C4-2B (cell line): ENCODE results near the gene PARP4.
"Not testable (repeated sequence)": the region's sequence is repeated elsewhere in the genome, so short reads cannot be mapped to it uniquely, and the experiment has no call there.

Experiments used
- H3K27ac ChIP-seq: fragments of 450-650 bp; 2 replicates; pipeline ENCODE4 v1.5.1; 2017
- CTCF ChIP-seq: fragments of 450-650 bp; conservative IDR thresholded peaks from 2 replicates; pipeline ENCODE4 v1.5.1; 2017; ENCODE audit warnings: mild to moderate bottlenecking
- ZFX ChIP-seq: fragments of 450-650 bp; IDR thresholded peaks from 2 replicates; pipeline ENCODE4 v1.6.1; 2017

The PARP4 gene

GRCh38 chr13:24512197-24512907 lies at the start of gene PARP4:
Gene PARP4, minus strand, starts transcription at chr13:24512778. Its CDS starts 9,002 bp downstream, at chr13:24503776.
- peak within 1 kb of the TSS; percentile 89 for H3K27ac ChIP-seq
- TF ChIP-seq CTCF (no peak), ZFX (peak; percentile 98)

DNA sequence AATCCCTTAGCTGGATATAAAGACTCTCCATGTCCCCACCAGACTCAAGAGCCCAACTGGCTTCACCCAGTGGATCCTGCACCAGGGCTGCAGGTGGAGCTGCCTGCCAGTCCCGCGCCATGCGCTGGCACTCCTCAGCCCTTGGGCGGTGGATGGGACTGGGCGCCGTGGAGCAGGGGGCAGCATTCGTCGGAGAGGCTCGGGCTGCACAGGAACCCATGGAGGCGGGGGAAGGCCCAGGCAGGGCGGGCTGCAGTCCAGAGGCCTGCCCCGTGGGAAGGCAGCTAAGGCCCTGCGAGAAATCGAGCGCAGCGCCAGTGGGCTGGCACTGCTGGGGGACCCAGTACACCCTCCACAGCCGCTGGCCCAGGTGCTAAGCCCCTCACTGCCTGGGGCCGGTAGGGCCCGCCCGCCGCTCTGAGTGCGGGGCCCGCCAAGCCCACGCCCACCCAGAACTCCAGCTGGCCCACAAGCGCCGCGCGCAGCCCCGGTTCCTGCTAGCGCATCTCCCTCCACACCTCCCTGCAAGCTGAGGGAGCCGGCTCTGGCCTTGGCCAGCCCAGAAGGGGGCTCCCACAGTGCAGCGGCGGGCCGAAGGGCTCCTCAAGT lies 48.1 kb upstream of the PARP4 start:
- not testable (repeated sequence) for H3K27ac ChIP-seq

GRCh38 chr13:24559431-24560218 lies 47.0 kb upstream of the PARP4 start:
- not testable (repeated sequence) for H3K27ac ChIP-seq

GRCh38 chr13:24557081-24557480 lies 44.5 kb upstream of the PARP4 start:
- no peak overlapping the region for H3K27ac ChIP-seq
- TF ChIP-seq ZFX (no peak), CTCF (no peak)

- not testable (repeated sequence) for H3K27ac ChIP-seq
These were observed 41.3 kb upstream of the PARP4 start for GRCh38 chr13:24553892-24554291.

GRCh38 chr13:24541476-24542352 lies 29.1 kb upstream of the PARP4 start:
- not testable (repeated sequence) for H3K27ac ChIP-seq

GRCh38 chr13:24541127-24541475 lies 28.5 kb upstream of the PARP4 start:
- TF ChIP-seq ZFX (no peak), CTCF (peak; percentile 11; the same call in 1 of the 2 replicates)
- H3K27ac ChIP-seq, result no peak overlapping the region

DNA sequence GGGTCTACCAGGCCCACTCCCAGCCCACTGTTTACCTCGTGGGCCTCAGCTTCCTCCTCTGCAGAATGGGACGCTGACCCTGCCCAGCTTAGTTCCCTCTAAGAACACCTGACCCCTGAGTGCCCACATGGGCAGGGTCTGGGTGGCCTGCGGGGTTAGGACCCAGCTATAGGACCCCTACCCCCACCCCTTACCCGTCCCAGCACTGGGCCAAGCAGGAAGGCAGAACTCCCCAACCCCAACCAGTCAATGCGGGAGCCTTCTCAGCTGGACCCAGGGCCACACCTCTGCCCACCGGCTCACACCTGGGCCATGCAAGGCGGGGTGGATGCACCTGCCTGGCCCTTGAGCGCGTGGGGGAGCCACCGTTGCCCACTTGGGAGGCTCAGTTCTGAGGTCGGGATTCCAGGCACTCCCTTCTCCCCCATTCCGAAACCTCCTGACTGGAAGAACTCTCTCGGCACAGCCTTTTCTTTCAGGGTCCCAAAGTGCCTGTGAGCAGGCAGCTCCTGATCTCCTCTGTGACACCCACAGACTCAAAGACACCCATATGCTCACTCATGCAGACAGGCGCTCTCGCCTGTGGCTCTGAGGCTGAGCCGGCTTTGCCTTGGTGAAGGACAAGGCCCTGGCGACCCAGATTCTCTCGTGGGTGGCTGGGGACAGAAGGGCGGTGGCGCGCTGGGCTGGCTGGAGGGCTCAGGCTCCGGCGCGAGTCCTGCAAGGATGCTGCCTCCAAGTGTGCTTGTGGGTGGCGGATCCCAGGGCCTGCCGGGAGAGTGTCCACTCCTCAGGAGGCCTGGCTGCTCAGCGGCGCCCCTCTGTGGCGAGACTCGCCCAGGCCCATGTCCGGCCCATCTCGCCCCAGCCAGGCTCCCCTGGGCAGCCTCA lies 27.9 kb upstream of the PARP4 start:
- TF ChIP-seq ZFX (no peak), CTCF (peak; percentile 33)
- no peak overlapping the region for H3K27ac ChIP-seq
